ENCODE data around the gene ATPAF1.
"Not testable (repeated sequence)": the region's sequence is repeated elsewhere in the genome, so short reads cannot be mapped to it uniquely, and the experiment has no call there.

The ATPAF1 gene, protein sequence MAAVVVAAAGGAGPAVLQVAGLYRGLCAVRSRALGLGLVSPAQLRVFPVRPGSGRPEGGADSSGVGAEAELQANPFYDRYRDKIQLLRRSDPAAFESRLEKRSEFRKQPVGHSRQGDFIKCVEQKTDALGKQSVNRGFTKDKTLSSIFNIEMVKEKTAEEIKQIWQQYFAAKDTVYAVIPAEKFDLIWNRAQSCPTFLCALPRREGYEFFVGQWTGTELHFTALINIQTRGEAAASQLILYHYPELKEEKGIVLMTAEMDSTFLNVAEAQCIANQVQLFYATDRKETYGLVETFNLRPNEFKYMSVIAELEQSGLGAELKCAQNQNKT

DNA sequence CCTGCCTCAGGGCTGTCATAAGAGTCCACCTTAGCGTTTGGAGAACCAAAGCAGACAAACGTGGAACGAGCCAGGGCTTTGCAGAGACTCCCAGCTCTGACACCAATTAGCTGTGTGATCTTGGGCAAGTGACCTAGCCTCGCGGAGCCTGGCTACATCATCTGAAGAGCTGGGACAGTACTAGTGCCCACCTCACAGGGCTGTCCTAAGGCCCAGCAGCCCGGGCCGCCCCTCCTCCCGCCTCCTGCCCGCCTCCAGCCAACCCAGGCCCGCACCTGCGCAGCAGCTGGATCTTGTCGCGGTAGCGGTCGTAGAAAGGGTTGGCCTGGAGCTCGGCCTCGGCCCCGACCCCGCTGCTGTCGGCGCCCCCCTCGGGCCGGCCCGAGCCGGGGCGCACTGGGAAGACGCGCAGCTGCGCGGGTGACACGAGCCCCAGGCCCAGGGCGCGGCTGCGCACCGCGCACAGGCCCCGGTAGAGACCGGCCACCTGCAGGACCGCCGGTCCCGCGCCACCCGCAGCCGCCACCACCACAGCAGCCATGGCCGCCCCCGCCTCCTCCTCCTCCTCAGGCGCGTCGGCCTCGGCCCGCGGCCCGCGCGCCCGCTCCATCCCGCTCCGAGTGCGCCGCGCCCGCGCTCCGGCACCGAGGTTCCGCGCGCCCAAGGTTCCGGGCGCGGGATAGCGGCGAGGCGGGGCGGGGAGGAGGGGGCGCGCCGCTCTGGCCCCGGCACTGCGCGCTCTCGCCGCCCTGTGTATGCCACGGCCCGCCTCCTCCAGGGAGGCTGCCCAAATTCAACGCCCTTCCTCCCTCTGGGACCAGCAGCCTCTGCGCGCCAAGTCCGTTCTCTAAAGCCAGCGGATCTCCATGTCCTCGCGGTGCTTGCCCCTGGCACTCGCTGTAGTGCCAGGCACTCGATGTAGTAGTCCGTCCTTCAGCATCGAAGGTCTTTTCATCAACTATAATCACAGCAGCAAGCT is at the start of gene ATPAF1:
TSS of gene ATPAF1 (minus strand) at position 583 of the 979 bp plus-strand sequence. CDS start at position 541, 42 bp downstream.
- DNase-seq (ENCODE audit: low read depth), result no peak

DNA sequence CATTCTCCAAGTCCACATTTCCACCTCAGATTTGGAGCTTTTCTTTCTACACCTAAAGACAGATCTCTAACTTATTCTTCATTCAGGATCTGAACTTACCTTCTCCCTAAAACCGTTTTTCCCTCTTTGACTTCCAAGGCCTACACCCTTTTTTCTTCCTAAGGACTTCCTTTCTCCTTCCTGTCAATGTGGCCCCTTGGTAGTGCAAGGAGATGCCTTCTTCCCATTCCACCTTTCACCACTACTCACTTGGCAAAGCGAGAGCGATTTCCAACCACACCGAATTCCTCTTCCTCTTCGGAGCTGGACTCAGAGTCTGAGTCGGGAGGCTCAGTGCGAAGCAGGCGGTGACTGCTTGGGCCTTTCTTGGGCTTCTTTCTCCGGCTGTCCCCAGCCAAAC is 49.5 kb upstream of the ATPAF1 start:
- DNase-seq (ENCODE audit: low read depth), result no peak

GRCh38 chr1:46714976-46715375 is 46.8 kb upstream of the ATPAF1 start:
- DNase-seq (ENCODE audit: low read depth), result no peak

GRCh38 chr1:46708121-46708520 is 40.0 kb upstream of the ATPAF1 start:
- no peak for DNase-seq (ENCODE audit: low read depth)

GRCh38 chr1:46705408-46705807 is 37.2 kb upstream of the ATPAF1 start:
- no peak for DNase-seq (ENCODE audit: low read depth)

- no peak for DNase-seq (ENCODE audit: low read depth)
These were observed 35.9 kb upstream of the ATPAF1 start for GRCh38 chr1:46703927-46704641.

- DNase-seq (ENCODE audit: low read depth), result no peak
These were observed 31.5 kb upstream of the ATPAF1 start for GRCh38 chr1:46699666-46700065.

DNA sequence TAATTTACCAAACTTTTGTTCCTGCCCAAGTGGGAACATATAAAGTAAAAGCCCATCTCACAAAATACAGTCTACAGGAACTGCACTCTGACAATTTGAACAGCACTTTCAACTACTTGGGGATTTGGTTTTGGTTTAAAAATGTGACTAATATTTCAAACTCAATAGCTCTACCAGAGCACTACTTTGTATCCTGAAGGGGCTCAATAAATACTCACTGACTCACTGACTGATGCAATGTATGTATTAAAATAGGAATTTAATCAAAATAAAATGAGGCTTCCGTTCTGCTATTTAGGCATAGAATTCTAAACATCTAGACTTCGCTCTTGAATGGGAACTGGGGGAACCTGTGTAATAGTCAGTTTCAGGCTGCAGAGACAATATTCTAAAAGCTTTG is 28.9 kb upstream of the ATPAF1 start:
- DNase-seq (ENCODE audit: low read depth), result no peak

- DNase-seq (ENCODE audit: low read depth), result not testable (repeated sequence)
These were observed 26.5 kb upstream of the ATPAF1 start for GRCh38 chr1:46694676-46695075.

GRCh38 chr1:46692811-46693770 is 24.9 kb upstream of the ATPAF1 start:
- DNase-seq (ENCODE audit: low read depth), result no peak

DNA sequence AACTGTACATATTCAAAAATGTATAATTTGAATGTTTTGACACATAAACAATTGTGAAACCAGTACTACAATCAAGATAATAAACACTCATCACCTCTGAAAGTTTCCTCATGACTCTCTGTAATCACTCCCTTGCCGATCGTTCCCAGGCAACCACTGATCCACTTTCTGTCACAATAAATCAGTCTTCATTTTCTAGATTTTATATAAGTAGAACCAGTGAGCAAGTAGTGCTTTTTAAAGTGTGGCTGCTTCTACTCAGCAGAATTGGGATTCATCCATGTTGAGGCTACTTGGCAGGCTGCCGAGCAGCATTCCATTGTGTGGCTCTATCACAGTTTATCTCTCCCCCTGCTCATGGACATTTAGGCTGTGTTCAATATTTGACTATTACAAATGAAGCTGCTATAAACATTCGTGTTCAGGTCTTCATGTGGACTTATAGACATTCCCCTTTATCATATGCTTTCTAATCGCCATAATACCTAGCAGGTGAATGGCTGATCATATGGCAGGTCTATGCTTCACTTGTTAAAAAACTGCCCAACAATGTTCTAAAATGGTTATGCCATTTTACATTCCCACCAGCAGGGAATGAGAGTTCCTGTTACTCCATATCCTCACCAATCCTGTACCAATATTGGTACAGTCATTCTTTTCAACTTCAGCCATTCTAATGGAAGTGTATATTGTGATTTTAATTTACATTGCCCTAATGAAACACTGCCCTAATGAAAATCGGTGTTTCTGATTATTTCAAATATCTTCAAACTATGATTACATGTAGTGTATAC is 24.0 kb upstream of the ATPAF1 start:
- no peak for DNase-seq (ENCODE audit: low read depth)

- DNase-seq (ENCODE audit: low read depth), result no peak
These were observed 22.8 kb upstream of the ATPAF1 start for GRCh38 chr1:46690931-46691421.

DNA sequence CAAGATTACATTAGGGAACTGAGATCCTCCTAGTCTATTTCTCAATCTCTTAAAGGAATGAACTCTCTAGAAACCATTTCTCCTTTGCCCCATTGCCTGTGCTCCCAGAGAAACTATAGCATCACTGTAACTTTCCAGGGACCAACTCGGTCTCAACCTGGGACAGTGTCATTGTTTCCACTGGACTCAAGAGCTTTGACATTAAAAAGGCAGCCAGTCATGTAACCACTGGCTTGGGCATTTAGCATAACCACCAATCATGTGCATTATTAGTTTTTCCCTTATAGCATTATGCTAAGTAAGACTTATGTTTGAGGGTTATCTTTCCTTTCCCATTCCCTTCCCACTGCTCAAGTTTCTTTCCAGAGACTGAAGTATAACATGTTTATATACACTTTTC is 21.7 kb upstream of the ATPAF1 start:
- DNase-seq (ENCODE audit: low read depth), result no peak

GRCh38 chr1:46689356-46689755 is 21.2 kb upstream of the ATPAF1 start:
- no peak for DNase-seq (ENCODE audit: low read depth)

- DNase-seq (ENCODE audit: low read depth), result no peak
These were observed 19.9 kb upstream of the ATPAF1 start for GRCh38 chr1:46687921-46688509.

DNA sequence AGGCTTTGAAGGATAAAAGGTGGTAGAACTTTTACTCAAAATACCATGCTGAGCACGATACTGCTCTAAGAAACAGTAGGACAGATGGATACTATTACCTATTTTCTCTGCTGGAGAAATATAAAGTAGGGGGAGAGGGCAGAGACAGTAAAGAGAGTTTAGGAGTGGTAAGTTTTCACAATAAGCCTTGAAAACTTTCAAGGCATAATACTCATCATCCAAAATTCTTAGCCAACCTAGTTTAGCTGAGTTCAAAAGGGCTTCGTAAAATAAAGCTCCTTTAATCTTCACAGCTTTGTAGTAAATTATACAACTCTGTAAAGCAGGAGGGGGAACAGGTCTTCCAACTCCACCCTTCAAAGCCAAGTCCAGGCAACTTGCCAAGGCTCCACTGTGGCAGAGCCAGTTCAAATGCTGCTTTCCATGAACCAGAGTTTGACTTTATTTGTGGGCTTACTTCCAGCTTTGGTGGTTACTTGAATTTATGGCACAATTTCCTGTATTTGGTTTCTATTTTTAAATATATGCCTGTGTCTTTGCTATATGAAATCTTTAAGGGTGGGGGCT is 19.0 kb upstream of the ATPAF1 start:
- no peak for DNase-seq (ENCODE audit: low read depth)

DNA sequence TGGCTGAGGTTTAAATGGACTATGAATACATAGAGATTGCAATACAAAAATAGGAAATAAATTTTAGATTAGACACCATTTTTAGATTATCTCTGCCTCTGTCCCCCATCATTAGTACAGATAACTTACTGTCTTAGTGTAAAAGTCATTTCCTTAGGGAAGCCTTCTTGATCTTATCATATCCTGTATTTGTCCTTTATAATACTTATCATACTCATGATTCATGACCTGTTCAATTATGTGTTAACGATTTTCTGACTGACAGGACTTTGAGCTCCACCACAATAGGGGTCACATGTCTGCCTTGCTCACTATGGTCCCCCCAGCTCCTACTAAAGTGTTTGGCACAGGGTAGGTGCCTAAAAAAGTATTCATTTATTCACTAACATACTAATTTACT is 18.1 kb upstream of the ATPAF1 start:
- no peak for DNase-seq (ENCODE audit: low read depth)

DNA sequence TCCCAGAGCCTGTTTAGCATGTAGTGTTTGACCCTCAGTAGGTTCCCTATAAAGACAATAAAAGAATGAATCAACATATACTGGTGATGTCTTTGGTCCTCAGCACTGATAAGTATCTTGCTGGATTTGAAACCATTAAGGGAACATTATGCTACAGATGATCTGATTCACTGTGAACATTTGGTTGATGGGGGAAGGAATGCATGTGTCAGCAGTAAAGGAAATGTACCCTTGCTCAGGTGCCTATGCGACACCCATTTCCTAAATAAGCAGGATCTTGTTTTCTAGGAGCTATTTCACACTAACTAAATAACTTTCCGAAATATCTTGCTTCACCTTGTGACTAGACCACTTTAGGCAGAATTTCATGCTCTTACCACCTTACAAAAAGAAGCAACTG is 16.5 kb upstream of the ATPAF1 start:
- no peak for DNase-seq (ENCODE audit: low read depth)

- no peak for DNase-seq (ENCODE audit: low read depth)
These were observed 13.9 kb upstream of the ATPAF1 start for GRCh38 chr1:46682064-46682463.
